ENCODE data around the gene OR2F1.
"Not testable (repeated sequence)": the region's sequence is repeated elsewhere in the genome, so short reads cannot be mapped to it uniquely, and the experiment has no call there.

Gene OR2F1

DNA sequence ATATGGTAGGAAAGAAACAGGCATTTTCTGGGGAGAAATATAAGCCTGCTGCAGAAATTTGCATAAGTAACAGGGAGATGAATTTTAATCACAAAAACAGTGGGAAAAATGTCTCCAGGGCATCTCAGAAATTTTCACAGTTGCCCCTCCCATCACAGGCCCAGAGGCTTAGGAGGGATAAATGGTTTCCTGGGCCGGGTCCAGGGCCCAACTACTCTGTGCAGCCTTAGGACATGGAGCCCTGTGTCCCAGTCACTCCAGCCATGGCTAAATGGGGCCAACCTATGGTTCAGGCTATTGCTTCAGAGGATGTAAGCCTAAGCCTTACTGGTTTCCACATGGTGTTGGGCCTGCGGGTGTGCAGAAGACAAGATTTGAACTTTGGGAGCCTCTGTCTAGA lies 54.7 kb downstream of the OR2F1 start:
- no peaks in the 10 kb centered on the region for H3K36me3 ChIP-seq (ENCODE audit: insufficient read depth, low read length)
- no peaks in the 10 kb centered on the region for H3K4me1 ChIP-seq (ENCODE audit: insufficient read depth, low read length)
- H3K9ac ChIP-seq (ENCODE audit: low read depth, low read length): no peak overlapping the region
- no peaks in the 10 kb centered on the region for H3K9me3 ChIP-seq (ENCODE audit: control insufficient read depth, insufficient read depth, low read length)

DNA sequence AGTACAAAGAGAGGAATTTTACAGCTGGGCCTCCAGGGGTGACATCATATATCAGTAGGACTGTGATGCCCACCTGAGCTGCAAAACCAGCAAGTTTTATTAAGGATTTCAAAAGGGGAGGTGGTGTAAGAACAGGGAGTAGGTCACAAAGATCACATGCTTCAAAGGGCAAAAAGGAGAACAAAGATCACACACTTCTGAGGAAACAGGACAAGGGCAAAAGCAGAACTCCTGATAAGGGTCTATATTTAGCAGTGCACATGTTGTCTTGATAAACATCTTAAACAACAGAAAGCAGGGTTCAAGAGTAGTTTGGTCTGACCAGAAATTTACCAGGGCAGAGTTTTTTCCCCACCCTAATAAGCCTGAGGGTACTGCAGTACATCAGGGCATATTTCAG lies 55.4 kb downstream of the OR2F1 start:
- not testable (repeated sequence) for H3K9ac ChIP-seq (ENCODE audit: low read depth, low read length); H3K36me3 ChIP-seq (ENCODE audit: insufficient read depth, low read length); H3K9me3 ChIP-seq (ENCODE audit: control insufficient read depth, insufficient read depth, low read length); H3K4me1 ChIP-seq (ENCODE audit: insufficient read depth, low read length)

- not testable (repeated sequence) for H3K9me3 ChIP-seq (ENCODE audit: control insufficient read depth, insufficient read depth, low read length); H3K4me1 ChIP-seq (ENCODE audit: insufficient read depth, low read length); H3K9ac ChIP-seq (ENCODE audit: low read depth, low read length); H3K36me3 ChIP-seq (ENCODE audit: insufficient read depth, low read length)
Measured at GRCh38 chr7:144010821-144011220, 56.2 kb downstream of the OR2F1 start.

DNA sequence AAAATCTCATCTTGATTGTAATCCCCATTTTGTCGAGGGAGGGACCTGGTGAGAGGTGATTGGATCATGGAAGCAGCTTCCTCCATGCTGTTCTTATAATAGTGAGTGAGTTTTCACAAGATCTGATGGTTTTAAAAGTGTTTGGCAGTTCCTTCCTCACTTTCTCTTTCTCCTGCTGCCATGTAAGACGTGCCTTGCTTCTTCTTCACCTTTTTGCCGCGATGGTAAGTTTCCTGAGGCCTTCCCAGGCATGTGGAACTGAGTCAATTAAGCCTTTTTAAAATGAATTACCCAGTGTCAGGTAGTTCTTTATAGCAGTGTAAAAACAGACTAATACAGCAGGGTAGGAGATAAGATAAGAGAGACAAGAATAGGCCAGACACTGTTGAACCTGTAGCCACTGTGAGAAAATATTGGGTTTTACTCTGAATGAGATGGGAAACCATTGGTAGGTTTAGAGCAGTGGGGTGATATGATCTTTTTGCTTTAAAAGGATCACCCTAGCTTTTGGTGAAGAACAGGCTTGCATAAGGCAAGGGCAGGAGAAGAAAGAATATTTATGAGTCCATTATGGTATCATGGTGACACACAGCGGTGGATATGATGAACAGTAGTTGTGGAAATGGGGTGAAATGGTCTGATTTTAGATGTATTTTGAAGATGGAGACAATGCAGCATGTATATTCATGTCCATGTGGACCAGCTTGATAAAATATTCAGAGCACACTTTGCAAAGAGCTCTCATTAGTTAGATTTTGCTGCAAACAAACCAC lies 57.0 kb downstream of the OR2F1 start:
- H3K36me3 ChIP-seq (ENCODE audit: insufficient read depth, low read length): no peaks in the 10 kb centered on the region
- H3K9ac ChIP-seq (ENCODE audit: low read depth, low read length): no peak overlapping the region
- no peaks in the 10 kb centered on the region for H3K9me3 ChIP-seq (ENCODE audit: control insufficient read depth, insufficient read depth, low read length)

More for the DNA sequence above, 57.0 kb downstream of the OR2F1 start:
- H3K4me1 ChIP-seq (ENCODE audit: insufficient read depth, low read length): no peaks in the 10 kb centered on the region
